ENCODE data around the gene LAGE3.

- TF ChIP-seq CTCF (IDR thresholded peaks at IDR 0.05; ENCODE audit: insufficient read depth, low read depth, low read length), result no peak
- TF ChIP-seq EZH2 (IDR thresholded peaks at IDR 0.05; ENCODE audit: insufficient read depth, low read length), result no peak
These were observed 8.6 kb downstream of the LAGE3 start for GRCh38 chrX:154470434-154470833.
